Breast epithelium (tissue), 4 donors: ENCODE results near the gene PDLIM4. TPM values are rescaled to one million over a fixed set of nuclear protein-coding genes. Genes with fewer than 3 reads are reported as not detected.
A peak's percentile ranks its signal among the peaks of the same experiment; 100 is the strongest.

ENCODE experiments used
- DNase-seq, 2 donors: peaks; one replicate each; pipeline ENCODE4 v3.0.0-alpha.2; 2019; ENCODE audit warnings: low spot score in 2 of 2
- H3K27ac ChIP-seq, 2 donors: fragments of 200-600 bp; sonication (generic) in 1 of 2; one replicate each; pipeline ENCODE4 v1.5.1; 2016 to 2019; ENCODE audit warnings: mild to moderate bottlenecking in 1 of 2
- H3K27me3 ChIP-seq, 2 donors: fragments of 200-600 bp; sonication (generic) in 1 of 2; one replicate each; pipeline versions ENCODE4 v1.5.1 to v1.6.0; 2017 to 2019; ENCODE audit warnings: control low read depth in 1 of 2, mild to moderate bottlenecking in 1 of 2
- H3K36me3 ChIP-seq: fragments of 200-600 bp; one replicate; pipeline ENCODE4 v1.5.1; 2019
- H3K4me1 ChIP-seq, 2 donors: fragments of 200-600 bp; sonication (generic); one replicate each; pipeline ENCODE4 v1.5.1; 2016 to 2019; ENCODE audit warnings: control low read depth in 1 of 2
- H3K4me3 ChIP-seq, 3 donors: fragments of 200-600 bp; sonication (generic); 1 replicate in 2 of 3; 2 replicates in 1 of 3; pipeline ENCODE4 v1.5.1; 2016 to 2019; ENCODE audit warnings: mild to moderate bottlenecking in 3 of 3, moderate library complexity in 2 of 3
- H3K9me3 ChIP-seq, 2 donors: fragments of 200-600 bp; sonication (generic) in 1 of 2; one replicate each; pipeline ENCODE4 v1.5.1; 2016 to 2019; ENCODE audit warnings: control low read depth in 1 of 2
- POLR2A ChIP-seq: fragments of 450-650 bp; IDR thresholded peaks from one replicate; pipeline ENCODE4 v1.6.1; 2016; ENCODE audit warnings: antibody characterized with exemption, mild to moderate bottlenecking, moderate library complexity
- POLR2AphosphoS5 ChIP-seq, 3 donors: sonication (generic); formaldehyde crosslinking; IDR thresholded peaks; one replicate each; pipeline ENCODE4 v1.6.1; 2017; ENCODE audit warnings: antibody characterized with exemption in 3 of 3
- intact Hi-C: fragments of 100-400 bp; cut with DNase I; formaldehyde crosslinking; loops from one replicate; pipeline ENCODE4 v1.15.1; 2023; ENCODE audit warnings: low total_unique reads
- total RNA-seq, 3 donors: library from RNA; depleted of rRNA; stranded (reverse); fragments of >200 nt; gene quantifications; one replicate each; pipeline ENCODE4 v1.1.0, GENCODE V29; 2016
- TF ChIP-seq, protein P1 (sequence below), 3 donors: fragments of 450-650 bp; IDR thresholded peaks; one replicate each; pipeline ENCODE4 v1.5.1; 2016 to 2017; ENCODE audit warnings: antibody characterized with exemption in 3 of 3, mild to moderate bottlenecking in 3 of 3, moderate library complexity in 3 of 3

Gene PDLIM4
- total RNA-seq, 3 donors from 2014 or later: 9.0 to 102 (median 71.4) TPM

DNA sequence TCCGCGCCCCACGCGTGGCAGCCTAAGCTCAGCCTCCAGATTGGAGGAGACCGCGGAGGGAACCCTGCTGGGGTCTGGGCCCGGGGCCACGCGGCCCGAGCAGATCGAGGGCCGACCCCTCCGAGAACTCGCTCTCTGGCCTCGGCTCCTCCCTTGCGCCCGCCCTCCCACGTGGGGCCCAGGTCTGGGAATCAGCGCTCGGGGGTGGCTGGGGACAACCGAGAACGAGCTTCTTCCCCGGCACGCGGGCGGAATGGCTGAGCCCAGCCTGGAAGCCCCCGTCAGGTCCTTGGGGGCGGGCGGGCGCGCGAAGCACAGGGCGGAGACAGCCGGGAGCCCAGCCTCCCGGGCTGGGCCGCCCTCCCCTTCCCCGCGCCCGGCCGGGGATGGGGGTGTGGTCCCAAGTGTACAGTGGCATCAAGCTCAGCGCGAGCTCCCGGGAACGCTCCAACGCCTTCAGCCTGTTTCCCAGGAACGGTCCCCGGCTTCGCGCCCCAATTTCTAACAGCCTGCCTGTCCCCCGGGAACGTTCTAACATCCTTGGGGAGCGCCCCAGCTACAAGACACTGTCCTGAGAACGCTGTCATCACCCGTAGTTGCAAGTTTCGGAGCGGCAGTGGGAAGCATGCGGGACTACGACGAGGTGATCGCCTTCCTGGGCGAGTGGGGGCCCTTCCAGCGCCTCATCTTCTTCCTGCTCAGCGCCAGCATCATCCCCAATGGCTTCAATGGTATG, 36.7 kb downstream of the PDLIM4 start, which contains the start of gene SLC22A4:
SLC22A4 (plus strand) TSS at position 403 of the 736 bp plus-strand sequence; CDS start at position 626, 223 bp downstream.
- peak within 1 kb of the TSS; percentile 95 to 100 for H3K27ac ChIP-seq
- no peaks in the 10 kb centered on the region for H3K4me1 ChIP-seq
- DNase-seq: peak; percentile 89 to 90
- H3K27me3 ChIP-seq: no peaks in the 10 kb centered on the region
- intact Hi-C loops: loop anchor here (1.0 kb wide), 1 partner anchor 21 kb away; no protein-coding TSS in a partner anchor
- H3K4me3 ChIP-seq: peak within 1 kb of the TSS; percentile 53 to 82 (median 74)
- H3K36me3 ChIP-seq: no peaks in the 10 kb centered on the region
- TF ChIP-seq, protein P1, sequence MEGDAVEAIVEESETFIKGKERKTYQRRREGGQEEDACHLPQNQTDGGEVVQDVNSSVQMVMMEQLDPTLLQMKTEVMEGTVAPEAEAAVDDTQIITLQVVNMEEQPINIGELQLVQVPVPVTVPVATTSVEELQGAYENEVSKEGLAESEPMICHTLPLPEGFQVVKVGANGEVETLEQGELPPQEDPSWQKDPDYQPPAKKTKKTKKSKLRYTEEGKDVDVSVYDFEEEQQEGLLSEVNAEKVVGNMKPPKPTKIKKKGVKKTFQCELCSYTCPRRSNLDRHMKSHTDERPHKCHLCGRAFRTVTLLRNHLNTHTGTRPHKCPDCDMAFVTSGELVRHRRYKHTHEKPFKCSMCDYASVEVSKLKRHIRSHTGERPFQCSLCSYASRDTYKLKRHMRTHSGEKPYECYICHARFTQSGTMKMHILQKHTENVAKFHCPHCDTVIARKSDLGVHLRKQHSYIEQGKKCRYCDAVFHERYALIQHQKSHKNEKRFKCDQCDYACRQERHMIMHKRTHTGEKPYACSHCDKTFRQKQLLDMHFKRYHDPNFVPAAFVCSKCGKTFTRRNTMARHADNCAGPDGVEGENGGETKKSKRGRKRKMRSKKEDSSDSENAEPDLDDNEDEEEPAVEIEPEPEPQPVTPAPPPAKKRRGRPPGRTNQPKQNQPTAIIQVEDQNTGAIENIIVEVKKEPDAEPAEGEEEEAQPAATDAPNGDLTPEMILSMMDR (IDR thresholded peaks at IDR 0.05): no peak
- peak; percentile 54 to 89 (median 83) for TF ChIP-seq POLR2AphosphoS5 (IDR thresholded peaks at IDR 0.05)
- peak; percentile 85 for TF ChIP-seq POLR2A
- H3K9me3 ChIP-seq: no peaks in the 10 kb centered on the region

DNA sequence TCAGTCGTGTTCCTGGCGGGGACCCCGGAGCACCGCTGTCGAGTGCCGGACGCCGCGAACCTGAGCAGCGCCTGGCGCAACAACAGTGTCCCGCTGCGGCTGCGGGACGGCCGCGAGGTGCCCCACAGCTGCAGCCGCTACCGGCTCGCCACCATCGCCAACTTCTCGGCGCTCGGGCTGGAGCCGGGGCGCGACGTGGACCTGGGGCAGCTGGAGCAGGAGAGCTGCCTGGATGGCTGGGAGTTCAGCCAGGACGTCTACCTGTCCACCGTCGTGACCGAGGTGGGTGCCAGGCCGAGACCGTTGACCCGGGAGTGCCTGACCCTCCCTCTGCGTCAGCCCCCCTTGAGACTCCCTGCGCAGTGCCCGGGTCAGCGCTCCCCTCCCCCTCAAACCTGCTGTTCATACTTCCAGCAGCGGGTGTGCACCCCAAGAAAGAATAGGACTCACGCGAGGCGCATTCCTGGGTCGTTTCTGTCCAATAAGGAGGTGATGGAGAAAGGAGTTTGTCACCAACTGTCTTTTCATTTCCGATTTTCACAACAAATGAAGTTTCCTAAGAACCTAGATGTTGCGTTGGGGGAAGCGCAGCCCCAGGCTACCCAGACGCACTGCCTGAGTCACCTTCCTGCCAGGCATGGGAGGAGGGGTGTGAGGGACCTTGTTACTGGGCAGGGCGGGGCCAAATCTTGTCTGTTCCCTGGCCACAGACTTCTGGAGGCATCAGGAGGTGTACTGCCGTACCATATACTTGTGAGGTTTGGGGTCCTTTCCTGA, 37.4 kb downstream of the PDLIM4 start:
- intact Hi-C loops: loop anchor here (1.0 kb wide), 1 partner anchor 20 kb away; no protein-coding TSS in a partner anchor
- peak overlapping the region; percentile 95 to 100 for H3K27ac ChIP-seq
- H3K36me3 ChIP-seq: no peaks in the 10 kb centered on the region
- H3K27me3 ChIP-seq: no peaks in the 10 kb centered on the region
- DNase-seq: peak; percentile 61 to 69
- TF ChIP-seq, protein P1 (IDR thresholded peaks at IDR 0.05): no peak
- TF ChIP-seq POLR2A (no peak), POLR2AphosphoS5 (IDR thresholded peaks at IDR 0.05) (peak in 1 of 3 donors; percentile 72)
- no peaks in the 10 kb centered on the region for H3K4me1 ChIP-seq
- peak overlapping the region; percentile 53 to 82 (median 74) for H3K4me3 ChIP-seq
- H3K9me3 ChIP-seq: no peaks in the 10 kb centered on the region

DNA sequence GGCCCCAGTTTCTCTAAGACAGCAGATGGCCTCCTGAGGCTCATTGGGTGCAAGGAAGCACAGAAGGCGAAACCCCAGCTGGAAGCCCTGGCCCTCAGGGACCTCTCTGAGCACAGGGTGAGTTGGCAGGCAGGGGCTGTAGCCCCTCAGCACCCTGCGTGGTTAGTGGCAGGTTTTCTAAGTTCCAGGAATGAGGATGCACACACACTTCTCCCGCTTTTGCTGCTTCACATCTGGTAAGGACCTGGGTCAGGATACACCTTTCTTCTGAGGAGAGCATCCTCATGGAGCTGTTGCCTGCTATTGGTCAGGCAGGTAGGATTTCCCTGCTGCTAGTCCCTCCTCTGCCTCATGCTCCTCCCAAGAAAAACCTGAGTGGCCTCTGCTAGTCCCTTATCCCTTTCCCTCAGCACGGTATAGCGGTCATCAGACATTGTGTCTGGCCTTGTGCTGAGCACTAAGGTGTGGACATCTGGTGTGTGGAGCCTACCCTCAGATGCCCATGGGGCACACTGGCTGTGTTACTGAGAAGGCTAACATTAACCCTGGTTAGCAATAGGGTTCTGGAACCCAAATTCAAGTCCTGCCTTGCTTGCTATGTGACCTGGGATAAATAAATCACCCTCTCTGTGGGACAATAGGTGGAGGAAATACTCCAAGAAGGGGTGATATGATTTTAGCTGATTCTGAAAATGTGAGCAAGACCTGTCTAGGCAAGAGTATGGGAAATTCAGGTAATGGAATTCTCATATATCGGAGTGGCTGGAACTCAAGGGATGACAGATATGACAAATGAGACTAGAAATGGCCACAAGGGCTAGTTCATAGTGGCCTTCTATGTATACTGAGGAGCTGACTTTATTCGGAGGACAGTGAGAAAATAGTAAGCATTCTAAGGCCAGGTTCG, 38.3 kb downstream of the PDLIM4 start:
- H3K4me1 ChIP-seq: no peaks in the 10 kb centered on the region
- no peaks in the 10 kb centered on the region for H3K27me3 ChIP-seq
- no peak for TF ChIP-seq POLR2AphosphoS5 (IDR thresholded peaks at IDR 0.05)
- TF ChIP-seq POLR2A: no peak
- TF ChIP-seq, protein P1 (IDR thresholded peaks at IDR 0.05): no peak
- no peaks in the 10 kb centered on the region for H3K9me3 ChIP-seq
- H3K27ac ChIP-seq: peak overlapping the region in 1 of 2 donors; percentile 100
- intact Hi-C loops: no loop called here
- no peak for DNase-seq
- H3K4me3 ChIP-seq: peak overlapping the region; percentile 12 to 82 (median 74)
- no peaks in the 10 kb centered on the region for H3K36me3 ChIP-seq

DNA sequence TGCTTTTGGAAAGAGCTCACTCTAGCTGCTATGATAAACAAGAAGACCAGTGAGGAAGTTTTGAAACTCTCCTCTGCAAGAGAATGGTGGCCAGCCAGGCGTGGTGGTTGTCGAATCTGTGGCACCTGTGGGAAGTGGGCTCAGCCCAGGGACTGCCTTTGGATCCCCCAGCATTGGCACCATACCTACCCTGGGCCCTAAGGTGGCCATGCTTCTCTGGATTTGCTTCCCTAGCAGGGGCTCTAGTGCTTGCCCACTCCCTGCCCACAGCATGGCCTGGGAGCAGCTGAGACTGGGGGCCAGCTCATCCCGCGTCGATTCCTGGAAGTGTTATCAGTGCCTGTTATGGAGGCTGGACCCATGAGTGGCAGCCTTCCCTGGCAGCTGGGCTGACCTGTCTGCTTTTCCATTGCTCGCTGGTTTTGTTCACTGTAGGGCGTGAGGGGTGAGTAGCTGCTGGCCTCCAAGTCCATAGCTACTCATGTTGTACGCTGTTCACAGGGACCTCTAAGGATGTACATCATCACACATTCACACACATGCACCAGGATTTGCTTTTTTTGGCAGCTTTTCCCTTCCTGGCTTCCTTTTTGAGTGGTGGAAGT, 39.0 kb downstream of the PDLIM4 start:
- no peaks in the 10 kb centered on the region for H3K9me3 ChIP-seq
- H3K4me3 ChIP-seq: no peak overlapping the region
- H3K4me1 ChIP-seq: peaks cover 0 to under 1% of the 10 kb centered on the region in 2 donors
- no peaks in the 10 kb centered on the region for H3K36me3 ChIP-seq
- DNase-seq: no peak
- H3K27ac ChIP-seq: peak overlapping the region in 1 of 2 donors; percentile 100
- intact Hi-C loops: no loop called here
- TF ChIP-seq POLR2A (no peak), POLR2AphosphoS5 (IDR thresholded peaks at IDR 0.05) (no peak)
- TF ChIP-seq, protein P1 (IDR thresholded peaks at IDR 0.05): no peak
- H3K27me3 ChIP-seq: no peaks in the 10 kb centered on the region
